Liver (tissue), 10 donors: ENCODE results near the gene CEPT1. TPM values are rescaled to one million over a fixed set of nuclear protein-coding genes. Genes with fewer than 3 reads are reported as not detected.

Source experiments
- DNase-seq: peaks from one replicate; pipeline ENCODE4 v3.0.0-alpha.2; 2017; ENCODE audit warnings: low spot score
- H3K27ac ChIP-seq, 2 donors: one replicate each; pipeline ENCODE4 v1.7.0; 2013; ENCODE audit warnings: inconsistent platforms in 2 of 2, low read length in 2 of 2, control low read depth in 1 of 2, low read depth in 1 of 2, mild to moderate bottlenecking in 1 of 2
- H3K27me3 ChIP-seq, 4 donors: one replicate each; pipeline versions ENCODE4 v1.6.1 to v1.7.0; 2013; ENCODE audit warnings: low read length in 3 of 4, inconsistent platforms in 1 of 4, mild to moderate bottlenecking in 1 of 4, moderate library complexity in 1 of 4; ENCODE audit not compliant: control insufficient read depth in 4 of 4, insufficient read depth in 4 of 4
- H3K36me3 ChIP-seq, 4 donors: one replicate each; pipeline versions ENCODE4 v1.6.1 to v1.7.0; 2013; ENCODE audit warnings: low read length in 3 of 4, mild to moderate bottlenecking in 3 of 4, low read depth in 1 of 4, moderate library complexity in 1 of 4; ENCODE audit not compliant: control insufficient read depth in 4 of 4, insufficient read depth in 3 of 4
- H3K4me1 ChIP-seq, 4 donors: one replicate each; pipeline versions ENCODE4 v1.6.1 to v1.7.0; 2013; ENCODE audit warnings: low read length in 3 of 4, mild to moderate bottlenecking in 3 of 4, moderate library complexity in 1 of 4; ENCODE audit not compliant: control insufficient read depth in 4 of 4, insufficient read depth in 4 of 4
- H3K4me3 ChIP-seq, 3 donors: one replicate each; pipeline versions ENCODE4 v1.6.1 to v1.7.0; 2013; ENCODE audit warnings: low read length in 3 of 3, control low read depth in 1 of 3, low read depth in 1 of 3, mild to moderate bottlenecking in 1 of 3
- H3K9ac ChIP-seq, 2 donors: one replicate each; pipeline ENCODE4 v1.7.0; 2013; ENCODE audit warnings: low read length in 2 of 2, mild to moderate bottlenecking in 2 of 2, moderate library complexity in 2 of 2, control low read depth in 1 of 2, low read depth in 1 of 2
- H3K9me3 ChIP-seq, 4 donors: one replicate each; pipeline versions ENCODE4 v1.6.1 to v1.7.0; 2013; ENCODE audit warnings: low read length in 3 of 4; ENCODE audit not compliant: control insufficient read depth in 4 of 4
- EGR1 ChIP-seq, 2 donors: IDR thresholded peaks; 2 replicates each; pipeline ENCODE4 v1.6.1; 2016 to 2018; ENCODE audit warnings: antibody characterized with exemption in 2 of 2, low read depth in 2 of 2
- FOXA1 ChIP-seq: IDR thresholded peaks from 2 replicates; pipeline ENCODE4 v1.6.1; 2016; ENCODE audit warnings: antibody characterized with exemption
- FOXA2 ChIP-seq: IDR thresholded peaks from 2 replicates; pipeline ENCODE4 v1.6.1; 2016; ENCODE audit warnings: antibody characterized with exemption
- GABPA ChIP-seq, 2 donors: IDR thresholded peaks in 1 of 2; conservative IDR thresholded peaks in 1 of 2; 2 replicates each; pipeline ENCODE4 v1.6.1; 2016; ENCODE audit warnings: antibody characterized with exemption in 2 of 2, mild to moderate bottlenecking in 1 of 2, moderate library complexity in 1 of 2
- HNF4A ChIP-seq, 2 donors: conservative IDR thresholded peaks; 2 replicates each; pipeline ENCODE4 v1.6.1; 2016; ENCODE audit warnings: antibody characterized with exemption in 2 of 2, mild to moderate bottlenecking in 2 of 2
- HNF4G ChIP-seq: IDR thresholded peaks from 2 replicates; pipeline ENCODE4 v1.6.1; 2016; ENCODE audit warnings: antibody characterized with exemption
- JUND ChIP-seq, 2 donors: IDR thresholded peaks; 2 replicates each; pipeline ENCODE4 v1.6.1; 2016; ENCODE audit warnings: antibody characterized with exemption in 2 of 2
- NR2F2 ChIP-seq: IDR thresholded peaks from 2 replicates; pipeline ENCODE4 v1.6.1; 2016; ENCODE audit warnings: antibody characterized with exemption
- RAD21 ChIP-seq, 2 donors: IDR thresholded peaks; 2 replicates each; pipeline ENCODE4 v1.6.1; 2016; ENCODE audit warnings: antibody characterized with exemption in 2 of 2, mild to moderate bottlenecking in 2 of 2
- RXRA ChIP-seq, 2 donors: IDR thresholded peaks; 2 replicates each; pipeline ENCODE4 v1.6.1; 2017 to 2018; ENCODE audit warnings: antibody characterized with exemption in 2 of 2, mild to moderate bottlenecking in 1 of 2
- SP1 ChIP-seq: IDR thresholded peaks from 2 replicates; pipeline ENCODE4 v1.6.1; 2018; ENCODE audit warnings: antibody characterized with exemption, mild to moderate bottlenecking
- TAF1 ChIP-seq: conservative IDR thresholded peaks from 2 replicates; pipeline ENCODE4 v1.6.1; 2016; ENCODE audit warnings: antibody characterized with exemption, mild to moderate bottlenecking
- YY1 ChIP-seq: IDR thresholded peaks from 2 replicates; pipeline ENCODE4 v1.6.1; 2016; ENCODE audit warnings: antibody characterized with exemption, mild to moderate bottlenecking
- WGBS: extraction: QIAGEN DNeasy Blood & Tissue Kit; methylation state at CpG from one replicate; pipeline ENCODE4 v1.1.7; 2013; 5-methylcytosine and 5-hydroxymethylcytosine counted together
- polyA plus RNA-seq, 2 donors: library from polyadenylated mRNA; stranded (reverse) in 1 of 2; unstranded in 1 of 2; fragments of 200-250 nt in 1 of 2; fragments of >200 nt in 1 of 2; fragmentation: Nextera tagmentation in 1 of 2; extraction: Ambion mirVana in 1 of 2; gene quantifications; one replicate each; pipeline versions ENCODE4 v1.2.1 to v1.2.3, GENCODE V29; 2013 to 2015
- small RNA-seq: library from RNA; depleted of rRNA; stranded (forward); fragments of <200 nt; gene quantifications from one replicate; pipeline ENCODE3, GENCODE V24; 2014
- total RNA-seq, 2 donors: library from RNA; depleted of rRNA; stranded (reverse); fragments of >200 nt; gene quantifications; one replicate each; pipeline ENCODE4 v1.2.3, GENCODE V29; 2014
- TF ChIP-seq, protein P1 (sequence below): IDR thresholded peaks from 2 replicates; pipeline ENCODE4 v1.6.1; 2016; ENCODE audit warnings: antibody characterized with exemption, mild to moderate bottlenecking
- TF ChIP-seq, protein P2 (sequence below): fragments of 150-350 bp; IDR thresholded peaks from 2 replicates; pipeline ENCODE4 v1.5.1; 2017; ENCODE audit warnings: improper control_type of control experiment, low read depth, low read length; ENCODE audit not compliant: missing input control
- TF ChIP-seq, protein P3 (sequence below): IDR thresholded peaks from 2 replicates; pipeline ENCODE4 v1.6.1; 2016; ENCODE audit warnings: antibody characterized with exemption
- TF ChIP-seq, protein P4 (sequence below): IDR thresholded peaks from 2 replicates; pipeline ENCODE4 v1.6.1; 2016; ENCODE audit warnings: antibody characterized with exemption
- TF ChIP-seq, protein P5 (sequence below): IDR thresholded peaks from 2 replicates; pipeline ENCODE4 v1.6.1; 2016; ENCODE audit warnings: antibody characterized with exemption
- donor health status: healthy.
- donor health status: healthy.
- donor health status: healthy.
- donor health status: healthy.
- donor health status: healthy.

Gene CEPT1
- total and polyA plus RNA-seq, 4 donors, result 10.0 to 37.3 (median 27.7) TPM

DNA sequence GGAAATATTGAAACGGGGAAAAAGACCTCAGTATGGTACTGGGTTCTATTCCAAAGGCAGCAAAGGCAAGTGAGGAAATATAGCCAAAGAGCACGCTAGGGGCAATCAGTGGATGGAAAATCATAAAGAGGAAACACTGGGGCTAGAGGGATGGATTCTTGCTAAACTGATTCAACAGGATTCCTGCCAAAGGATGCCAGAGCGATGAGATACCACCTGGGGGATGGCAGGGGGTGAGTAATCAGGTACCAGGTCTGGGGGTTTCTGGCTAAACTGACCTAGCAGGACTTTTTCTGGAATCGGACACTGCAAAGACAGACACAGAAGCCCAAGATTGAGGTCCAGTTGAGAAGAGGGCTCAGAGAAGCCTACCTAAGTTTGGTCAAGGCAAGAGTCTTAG, 94.2 kb downstream of the CEPT1 start:
- no peak for DNase-seq
- Histone ChIP-seq H3K27ac (no peak overlapping the region), H3K27me3 (peaks cover 0 to 4% (median 2%) of the 10 kb centered on the region in 4 donors), H3K4me1 (no peaks in the 10 kb centered on the region), H3K9ac (no peak overlapping the region), H3K4me3 (no peak overlapping the region), H3K9me3 (no peaks in the 10 kb centered on the region), H3K36me3 (no peaks in the 10 kb centered on the region)
- WGBS, result 80% methylated on average over 4 of the region's 4 CpGs
- no peak for TF ChIP-seq JUND (IDR thresholded peaks at IDR 0.05)
- no peak for TF ChIP-seq HNF4A (conservative IDR thresholded peaks at IDR 0.05)
- TF ChIP-seq HNF4G, result no peak
- no peak for TF ChIP-seq RAD21 (IDR thresholded peaks at IDR 0.05)
- TF ChIP-seq YY1, result no peak
- TF ChIP-seq, protein P1, sequence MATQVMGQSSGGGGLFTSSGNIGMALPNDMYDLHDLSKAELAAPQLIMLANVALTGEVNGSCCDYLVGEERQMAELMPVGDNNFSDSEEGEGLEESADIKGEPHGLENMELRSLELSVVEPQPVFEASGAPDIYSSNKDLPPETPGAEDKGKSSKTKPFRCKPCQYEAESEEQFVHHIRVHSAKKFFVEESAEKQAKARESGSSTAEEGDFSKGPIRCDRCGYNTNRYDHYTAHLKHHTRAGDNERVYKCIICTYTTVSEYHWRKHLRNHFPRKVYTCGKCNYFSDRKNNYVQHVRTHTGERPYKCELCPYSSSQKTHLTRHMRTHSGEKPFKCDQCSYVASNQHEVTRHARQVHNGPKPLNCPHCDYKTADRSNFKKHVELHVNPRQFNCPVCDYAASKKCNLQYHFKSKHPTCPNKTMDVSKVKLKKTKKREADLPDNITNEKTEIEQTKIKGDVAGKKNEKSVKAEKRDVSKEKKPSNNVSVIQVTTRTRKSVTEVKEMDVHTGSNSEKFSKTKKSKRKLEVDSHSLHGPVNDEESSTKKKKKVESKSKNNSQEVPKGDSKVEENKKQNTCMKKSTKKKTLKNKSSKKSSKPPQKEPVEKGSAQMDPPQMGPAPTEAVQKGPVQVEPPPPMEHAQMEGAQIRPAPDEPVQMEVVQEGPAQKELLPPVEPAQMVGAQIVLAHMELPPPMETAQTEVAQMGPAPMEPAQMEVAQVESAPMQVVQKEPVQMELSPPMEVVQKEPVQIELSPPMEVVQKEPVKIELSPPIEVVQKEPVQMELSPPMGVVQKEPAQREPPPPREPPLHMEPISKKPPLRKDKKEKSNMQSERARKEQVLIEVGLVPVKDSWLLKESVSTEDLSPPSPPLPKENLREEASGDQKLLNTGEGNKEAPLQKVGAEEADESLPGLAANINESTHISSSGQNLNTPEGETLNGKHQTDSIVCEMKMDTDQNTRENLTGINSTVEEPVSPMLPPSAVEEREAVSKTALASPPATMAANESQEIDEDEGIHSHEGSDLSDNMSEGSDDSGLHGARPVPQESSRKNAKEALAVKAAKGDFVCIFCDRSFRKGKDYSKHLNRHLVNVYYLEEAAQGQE, result no peak
- no peak for TF ChIP-seq EGR1 (IDR thresholded peaks at IDR 0.05; ENCODE audit: low read depth in 2 of 2)
- TF ChIP-seq, protein P2, sequence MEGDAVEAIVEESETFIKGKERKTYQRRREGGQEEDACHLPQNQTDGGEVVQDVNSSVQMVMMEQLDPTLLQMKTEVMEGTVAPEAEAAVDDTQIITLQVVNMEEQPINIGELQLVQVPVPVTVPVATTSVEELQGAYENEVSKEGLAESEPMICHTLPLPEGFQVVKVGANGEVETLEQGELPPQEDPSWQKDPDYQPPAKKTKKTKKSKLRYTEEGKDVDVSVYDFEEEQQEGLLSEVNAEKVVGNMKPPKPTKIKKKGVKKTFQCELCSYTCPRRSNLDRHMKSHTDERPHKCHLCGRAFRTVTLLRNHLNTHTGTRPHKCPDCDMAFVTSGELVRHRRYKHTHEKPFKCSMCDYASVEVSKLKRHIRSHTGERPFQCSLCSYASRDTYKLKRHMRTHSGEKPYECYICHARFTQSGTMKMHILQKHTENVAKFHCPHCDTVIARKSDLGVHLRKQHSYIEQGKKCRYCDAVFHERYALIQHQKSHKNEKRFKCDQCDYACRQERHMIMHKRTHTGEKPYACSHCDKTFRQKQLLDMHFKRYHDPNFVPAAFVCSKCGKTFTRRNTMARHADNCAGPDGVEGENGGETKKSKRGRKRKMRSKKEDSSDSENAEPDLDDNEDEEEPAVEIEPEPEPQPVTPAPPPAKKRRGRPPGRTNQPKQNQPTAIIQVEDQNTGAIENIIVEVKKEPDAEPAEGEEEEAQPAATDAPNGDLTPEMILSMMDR, result no peak
- TF ChIP-seq SP1, result no peak
- no peak for TF ChIP-seq FOXA1
- TF ChIP-seq, protein P3, sequence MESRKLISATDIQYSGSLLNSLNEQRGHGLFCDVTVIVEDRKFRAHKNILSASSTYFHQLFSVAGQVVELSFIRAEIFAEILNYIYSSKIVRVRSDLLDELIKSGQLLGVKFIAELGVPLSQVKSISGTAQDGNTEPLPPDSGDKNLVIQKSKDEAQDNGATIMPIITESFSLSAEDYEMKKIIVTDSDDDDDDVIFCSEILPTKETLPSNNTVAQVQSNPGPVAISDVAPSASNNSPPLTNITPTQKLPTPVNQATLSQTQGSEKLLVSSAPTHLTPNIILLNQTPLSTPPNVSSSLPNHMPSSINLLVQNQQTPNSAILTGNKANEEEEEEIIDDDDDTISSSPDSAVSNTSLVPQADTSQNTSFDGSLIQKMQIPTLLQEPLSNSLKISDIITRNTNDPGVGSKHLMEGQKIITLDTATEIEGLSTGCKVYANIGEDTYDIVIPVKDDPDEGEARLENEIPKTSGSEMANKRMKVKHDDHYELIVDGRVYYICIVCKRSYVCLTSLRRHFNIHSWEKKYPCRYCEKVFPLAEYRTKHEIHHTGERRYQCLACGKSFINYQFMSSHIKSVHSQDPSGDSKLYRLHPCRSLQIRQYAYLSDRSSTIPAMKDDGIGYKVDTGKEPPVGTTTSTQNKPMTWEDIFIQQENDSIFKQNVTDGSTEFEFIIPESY, result no peak
- TF ChIP-seq, protein P4, sequence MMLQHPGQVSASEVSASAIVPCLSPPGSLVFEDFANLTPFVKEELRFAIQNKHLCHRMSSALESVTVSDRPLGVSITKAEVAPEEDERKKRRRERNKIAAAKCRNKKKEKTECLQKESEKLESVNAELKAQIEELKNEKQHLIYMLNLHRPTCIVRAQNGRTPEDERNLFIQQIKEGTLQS, result no peak
- TF ChIP-seq, protein P5, sequence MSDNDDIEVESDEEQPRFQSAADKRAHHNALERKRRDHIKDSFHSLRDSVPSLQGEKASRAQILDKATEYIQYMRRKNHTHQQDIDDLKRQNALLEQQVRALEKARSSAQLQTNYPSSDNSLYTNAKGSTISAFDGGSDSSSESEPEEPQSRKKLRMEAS, result no peak
- TF ChIP-seq NR2F2, result no peak
- TF ChIP-seq TAF1, result no peak
- no peak for TF ChIP-seq GABPA (IDR thresholded peaks at IDR 0.05 in 1 of 2, conservative IDR thresholded peaks at IDR 0.05 in 1 of 2)
- no peak for TF ChIP-seq RXRA (IDR thresholded peaks at IDR 0.05)
- TF ChIP-seq FOXA2, result no peak

Small RNA genes within 50 kb of the gene (small RNA-seq; reads per million reads assigned to genes)
- not detected for gene AL355816.1

Other genes starting within 250 kb of the CEPT1 start
- 1 to 10 TPM; 6.1 to 7.1 TPM for gene LRIF1, start 176.3 kb upstream of the CEPT1 start, total RNA-seq
- gene LRIF1, start 176.3 kb upstream of the CEPT1 start, polyA plus RNA-seq, result 1 to 10 TPM; 3.9 to 6.3 TPM
- 10 to 100 TPM; 20.4 to 33.9 TPM for gene DRAM2, start 130 bp upstream of the CEPT1 start, total RNA-seq
- 10 to 100 TPM; 15.7 to 19.1 TPM for gene DRAM2, start 130 bp upstream of the CEPT1 start, polyA plus RNA-seq
- 10 to 100 TPM; 14.9 to 20.7 TPM for gene DENND2D, start 60.4 kb downstream of the CEPT1 start, total RNA-seq
- gene DENND2D, start 60.4 kb downstream of the CEPT1 start, polyA plus RNA-seq, result 10 to 100 TPM in 1 of 2 donors, 1 to 10 TPM in 1; 8.8 to 10.7 TPM
- under 1 TPM; 0.23 to 0.25 TPM for gene CHI3L2, start 87.5 kb downstream of the CEPT1 start, total RNA-seq
- gene CHI3L2, start 87.5 kb downstream of the CEPT1 start, polyA plus RNA-seq, result under 1 TPM; 0.07 to 0.32 TPM
- gene CHIA, start 150.6 kb downstream of the CEPT1 start, total RNA-seq, result not detected
- under 1 TPM in 1 of 2 donors, not detected in 1; 0.06 TPM for gene CHIA, start 150.6 kb downstream of the CEPT1 start, polyA plus RNA-seq